Activated CD8-positive, alpha-beta memory T cell treated with anti-CD3 and anti-CD28 coated beads, Interleukin-2, amount 50 U/mL, for 24 hours (primary cell): Measurements from ENCODE around the gene TCF15.

Experiments used
- DNase-seq: peaks from one replicate; pipeline ENCODE4 v3.0.0-alpha.2; 2020; ENCODE audit errors: extremely low read depth

Gene TCF15

GRCh38 chr20:611047-611842 lies 1.1 kb upstream of the TCF15 start:
- DNase-seq, result no peak

- no peak for DNase-seq
These were observed 641 bp downstream of the TCF15 start for GRCh38 chr20:609371-609964.

- no peak for DNase-seq
These were observed 1.1 kb downstream of the TCF15 start for GRCh38 chr20:608970-609369.

- DNase-seq, result no peak
These were observed 2.6 kb downstream of the TCF15 start for GRCh38 chr20:607476-607875.

- DNase-seq, result no peak
These were observed 4.9 kb downstream of the TCF15 start for GRCh38 chr20:605237-605636.

GRCh38 chr20:603116-603640 lies 6.9 kb downstream of the TCF15 start:
- no peak for DNase-seq

GRCh38 chr20:602111-602970 lies 7.8 kb downstream of the TCF15 start:
- DNase-seq, result no peak

- DNase-seq, result no peak
These were observed 9.4 kb downstream of the TCF15 start for GRCh38 chr20:600736-601135.

- no peak for DNase-seq
These were observed 10.0 kb downstream of the TCF15 start for GRCh38 chr20:600141-600540.

- no peak for DNase-seq
These were observed 11.8 kb downstream of the TCF15 start for GRCh38 chr20:598133-598850.

- no peak for DNase-seq
These were observed 12.5 kb downstream of the TCF15 start for GRCh38 chr20:597560-597959.

GRCh38 chr20:595330-596308 lies 14.5 kb downstream of the TCF15 start:
- no peak for DNase-seq

- DNase-seq, result no peak
These were observed 17.6 kb downstream of the TCF15 start for GRCh38 chr20:592506-592905.

- DNase-seq, result no peak
These were observed 18.2 kb downstream of the TCF15 start for GRCh38 chr20:591941-592340.

GRCh38 chr20:588932-589672 lies 21.0 kb downstream of the TCF15 start:
- no peak for DNase-seq

GRCh38 chr20:588476-588875 lies 21.6 kb downstream of the TCF15 start:
- no peak for DNase-seq

GRCh38 chr20:584971-585301 lies 25.2 kb downstream of the TCF15 start:
- no peak for DNase-seq

GRCh38 chr20:584161-584970 lies 25.7 kb downstream of the TCF15 start:
- DNase-seq, result no peak

- no peak for DNase-seq
These were observed 27.9 kb downstream of the TCF15 start for GRCh38 chr20:582204-582603.
